ENCODE results near the gene TMEM9B.
"Not testable (repeated sequence)": the region's sequence is repeated elsewhere in the genome, so short reads cannot be mapped to it uniquely, and the experiment has no call there.

TMEM9B gene

GRCh38 chr11:8971924-8972316, 7.7 kb upstream of the TMEM9B start:
- no peak for FAIRE-seq

DNA sequence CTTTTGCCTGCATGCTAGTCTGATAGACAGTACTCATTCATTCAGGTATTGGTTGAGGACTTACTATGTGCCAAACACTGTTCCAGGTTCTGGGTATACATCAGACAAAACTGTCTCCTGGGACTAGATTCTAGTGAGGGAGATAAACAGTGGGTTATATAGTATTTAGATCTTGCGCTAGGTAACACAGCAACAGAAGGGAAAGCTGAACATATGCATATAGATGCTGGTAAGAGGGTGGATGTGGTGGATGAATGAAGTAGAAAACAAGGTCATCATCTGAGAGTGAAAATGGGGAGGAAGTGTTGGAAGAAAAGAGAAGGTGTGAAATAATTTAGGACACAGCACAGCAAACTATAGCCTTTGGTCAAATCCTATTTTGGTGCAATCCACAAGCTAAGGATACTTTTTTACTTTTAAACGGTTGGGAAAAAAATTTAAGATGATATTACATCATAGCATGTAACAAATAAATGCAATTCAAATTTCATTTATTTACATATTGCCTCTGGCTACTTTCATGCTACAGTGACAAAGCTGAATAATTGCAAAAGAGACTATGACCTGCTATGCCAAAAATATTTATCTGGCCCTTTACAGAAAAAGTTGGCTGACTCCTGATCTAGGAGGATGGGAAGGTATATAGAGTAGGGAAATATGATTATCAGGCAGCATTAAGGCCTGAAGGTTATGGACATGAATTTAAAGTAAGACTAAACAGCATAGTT, 7.1 kb upstream of the TMEM9B start:
- no peak for FAIRE-seq

DNA sequence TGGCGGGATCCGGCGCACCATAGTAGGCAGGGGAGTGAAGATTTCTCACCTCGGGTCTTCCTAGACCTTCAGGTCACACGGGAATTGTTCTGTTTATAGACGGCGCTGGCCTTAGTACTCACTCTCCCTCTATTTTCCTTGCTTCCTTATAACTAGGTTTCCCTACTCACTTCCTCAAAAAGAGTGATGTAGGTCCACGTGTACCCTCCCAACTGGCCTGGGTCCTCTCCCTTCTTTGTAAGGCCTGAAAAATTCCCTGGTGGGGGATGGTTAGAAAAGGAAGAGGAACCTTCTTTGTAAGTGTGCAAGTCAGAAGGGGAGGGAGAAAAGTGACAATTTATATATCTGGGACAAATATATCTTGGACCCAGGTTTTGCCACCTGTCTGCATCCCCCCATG, 2.9 kb upstream of the TMEM9B start:
- FAIRE-seq, result no peak

DNA sequence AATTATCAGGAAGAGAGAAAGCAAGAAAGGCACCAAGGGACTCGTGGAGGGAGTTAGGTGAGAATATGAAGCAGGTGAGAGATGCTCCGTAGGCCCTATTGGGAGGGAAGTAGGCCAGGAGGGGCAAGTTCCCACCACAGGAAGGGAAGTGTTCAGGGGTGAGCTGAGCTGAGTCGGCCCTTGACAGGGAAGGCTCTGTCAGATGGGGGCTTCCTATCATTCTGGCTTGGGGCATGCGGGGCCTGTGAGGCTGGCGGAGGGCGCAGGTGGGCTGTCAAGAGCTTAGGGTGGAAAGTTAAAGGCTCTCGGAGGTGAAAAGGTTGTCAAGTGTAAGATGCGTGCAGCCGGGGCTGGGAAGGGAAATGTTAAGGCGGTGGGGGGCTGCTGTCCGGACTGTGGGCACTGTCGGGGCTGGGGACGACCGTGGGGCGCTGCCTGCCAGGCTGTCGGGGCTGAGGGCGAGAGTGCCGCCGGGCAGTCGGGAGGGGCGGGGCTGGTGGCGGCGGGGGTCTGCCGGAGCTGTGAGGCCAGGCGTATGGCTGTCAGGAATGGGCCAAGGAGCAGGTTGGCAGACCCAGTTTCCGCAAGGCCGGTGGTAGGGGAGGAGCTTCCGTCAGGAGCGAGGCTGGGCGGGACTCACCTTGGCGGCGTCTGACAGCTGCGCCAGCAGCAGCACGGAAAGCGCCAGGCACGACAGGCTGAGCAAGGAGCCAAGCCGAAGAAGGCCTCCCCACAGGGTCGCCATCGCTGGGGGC, 496 bp downstream of the TMEM9B start:
- FAIRE-seq, result no peak

- FAIRE-seq, result no peak
Measured at GRCh38 chr11:8962841-8963240, 1.4 kb downstream of the TMEM9B start.

DNA sequence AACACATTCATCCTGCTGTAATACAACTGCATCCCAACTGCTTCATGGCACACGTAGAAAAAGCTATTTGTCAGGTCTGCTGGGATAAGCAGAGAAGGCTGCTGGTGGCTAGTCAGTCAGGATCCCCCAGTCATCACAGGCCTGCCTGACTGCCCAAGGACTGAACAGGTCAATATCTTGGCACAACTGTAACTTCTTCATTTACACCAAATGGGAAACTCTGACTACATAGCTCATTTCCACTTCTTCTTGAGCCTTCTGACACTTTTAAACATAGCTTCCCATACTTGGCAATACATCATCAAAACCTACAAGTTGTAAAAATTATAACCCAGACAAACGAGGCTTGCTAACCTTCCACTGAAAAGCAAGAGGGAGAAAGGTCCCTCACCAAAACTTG, 2.8 kb downstream of the TMEM9B start:
- FAIRE-seq, result no peak

- peak; percentile 96 for FAIRE-seq
Measured at GRCh38 chr11:8959546-8960166, 4.6 kb downstream of the TMEM9B start.

GRCh38 chr11:8956860-8957259, 7.4 kb downstream of the TMEM9B start:
- FAIRE-seq, result no peak

DNA sequence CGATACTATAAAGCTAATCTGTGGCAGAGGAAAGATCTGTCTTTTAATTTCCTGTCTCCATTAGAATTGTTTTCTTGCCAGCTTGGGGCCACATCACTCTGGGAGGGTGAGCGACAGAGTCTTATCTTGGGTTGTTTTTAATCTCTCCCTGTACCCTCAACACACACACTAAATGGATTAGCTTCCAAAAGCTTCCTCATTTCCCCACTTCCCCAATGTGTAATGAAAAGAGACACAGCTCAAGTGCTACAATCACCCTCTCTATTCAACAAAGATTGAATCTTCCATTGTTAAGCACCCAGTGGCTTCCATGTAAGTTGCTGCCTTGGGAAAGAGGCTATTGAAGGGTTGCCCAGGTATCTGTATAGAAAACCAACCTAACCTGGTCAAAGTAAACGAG, 15.4 kb downstream of the TMEM9B start:
- no peak for FAIRE-seq

DNA sequence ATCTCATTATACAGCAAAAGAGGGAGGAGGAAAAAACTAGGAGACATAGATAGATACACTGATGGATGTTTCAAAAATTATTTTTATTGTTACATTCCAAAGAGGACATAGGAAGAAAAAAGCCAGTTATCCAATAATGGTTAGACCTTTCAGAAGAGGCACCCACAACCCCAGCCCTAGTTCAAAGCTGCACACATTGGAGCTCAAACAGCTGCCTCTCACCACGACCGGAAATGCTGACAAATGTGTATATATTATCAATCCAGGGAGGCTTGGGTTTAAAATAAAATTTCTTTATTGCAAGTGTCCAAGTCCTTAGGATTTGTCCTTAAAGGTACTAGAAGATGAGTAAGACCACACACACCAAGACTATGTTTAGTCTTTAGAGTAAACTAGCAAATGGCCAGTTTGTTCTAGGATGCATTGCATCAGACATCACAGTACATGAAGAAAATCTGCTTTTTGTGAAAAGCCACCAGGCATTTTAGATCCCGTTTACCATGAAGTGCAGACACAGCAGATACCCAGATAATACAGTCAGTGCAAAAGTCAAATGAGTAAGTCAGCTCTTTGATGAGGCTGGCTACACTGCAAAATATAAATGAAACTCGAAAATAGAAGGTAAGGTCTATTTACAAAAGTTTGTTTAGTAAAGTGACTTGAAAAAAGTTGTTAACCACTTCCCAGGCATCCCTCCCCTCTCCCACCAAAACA, 16.9 kb downstream of the TMEM9B start:
- FAIRE-seq, result no peak

GRCh38 chr11:8942518-8943066, 21.6 kb downstream of the TMEM9B start, which contains the start of gene ASCL3:
ASCL3 (minus strand) TSS chr11:8943016; CDS start chr11:8938161, 4,855 bp downstream.
- no peak for FAIRE-seq

DNA sequence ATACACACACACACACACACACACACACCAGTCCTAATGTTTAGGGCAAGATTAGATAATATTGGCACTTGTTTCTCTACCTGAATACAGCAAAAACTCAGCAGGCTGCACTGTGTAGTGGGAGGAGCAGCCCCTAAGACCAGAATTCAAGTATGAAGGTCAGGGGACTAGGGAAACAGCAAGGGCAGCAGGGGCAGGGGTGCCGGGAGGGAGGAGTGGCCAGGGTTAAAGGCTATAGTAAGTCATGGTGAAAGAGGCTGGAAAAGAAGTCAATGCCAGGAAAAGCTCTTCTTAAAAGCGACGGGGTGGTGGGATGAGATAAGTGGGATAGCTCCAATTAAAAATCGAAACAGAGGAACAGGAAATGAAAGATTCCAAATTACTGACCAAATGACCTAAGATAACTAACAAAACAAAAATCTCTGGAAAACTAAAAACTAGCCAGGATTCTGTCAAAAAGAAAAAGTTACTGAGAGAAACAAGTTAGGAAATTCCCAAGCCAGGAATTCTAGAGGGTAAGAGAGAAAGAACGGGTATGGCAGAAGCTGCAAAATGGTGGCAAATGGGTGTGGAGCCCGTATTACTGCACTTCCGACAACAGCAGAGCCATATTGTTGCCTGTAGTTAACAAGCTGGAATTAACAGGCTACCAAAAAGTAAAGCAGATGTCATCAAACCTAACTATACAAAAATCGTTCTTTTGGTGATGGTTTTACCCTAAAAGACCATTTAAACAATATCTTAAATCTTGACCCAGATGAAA, 22.7 kb downstream of the TMEM9B start:
- no peak for FAIRE-seq

DNA sequence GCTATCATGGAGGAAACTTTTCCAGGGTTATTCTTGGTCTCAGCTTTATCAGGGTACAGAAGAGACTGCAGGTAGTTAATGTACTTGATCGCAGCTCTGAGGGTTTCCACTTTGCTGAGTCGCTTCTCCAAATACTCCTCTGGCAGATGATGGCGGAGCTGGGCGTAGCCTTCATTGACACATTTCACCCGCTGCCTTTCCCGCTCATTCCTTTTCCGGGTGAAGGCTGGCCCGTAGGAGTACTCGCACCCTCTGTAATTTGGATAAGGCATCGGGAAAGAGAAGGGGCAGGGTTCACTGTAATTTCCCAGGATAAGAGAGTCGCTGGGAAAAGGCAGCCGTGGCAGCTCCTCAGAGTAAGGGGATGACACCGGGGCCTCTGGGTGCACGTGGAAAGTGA, 26.6 kb downstream of the TMEM9B start:
- FAIRE-seq, result no peak

DNA sequence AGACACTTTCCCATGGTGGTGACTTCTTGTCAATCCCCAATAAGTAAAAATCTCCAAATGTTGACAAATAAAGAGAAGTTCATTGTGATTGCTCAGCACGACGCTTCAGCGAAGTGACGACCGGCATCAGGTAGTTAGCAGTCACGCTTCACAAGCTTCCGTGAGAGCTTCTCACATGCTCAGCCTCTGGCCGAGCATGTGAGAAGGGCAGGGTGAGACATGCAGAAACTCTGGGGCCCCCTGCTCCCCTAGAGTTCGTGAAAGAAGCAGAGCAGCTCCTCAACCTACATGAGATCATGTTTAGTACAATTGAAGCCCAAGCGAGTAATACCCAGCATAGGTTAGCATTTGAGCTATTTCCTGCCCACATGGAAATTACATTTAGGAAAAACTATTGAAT, 27.1 kb downstream of the TMEM9B start:
- FAIRE-seq, result no peak

DNA sequence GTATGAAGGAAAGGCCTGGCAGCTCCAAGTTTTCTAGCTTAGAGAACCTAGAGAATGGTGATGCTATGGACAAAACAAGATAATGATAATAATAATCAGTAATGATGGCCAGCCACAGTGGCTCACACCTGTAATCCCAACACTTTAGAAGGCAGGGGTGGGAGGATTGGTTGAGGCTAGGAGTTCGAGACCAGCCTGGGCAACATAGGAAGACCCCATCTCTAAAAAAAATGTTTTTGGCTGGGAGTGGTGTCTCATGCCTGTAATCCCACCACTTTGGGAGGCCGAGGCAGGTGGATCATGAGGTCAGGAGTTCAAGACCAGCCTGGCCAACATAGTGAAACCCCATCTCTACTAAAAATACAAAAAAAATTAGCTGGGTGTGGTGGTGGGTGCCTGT, 28.5 kb downstream of the TMEM9B start:
- not testable (repeated sequence) for FAIRE-seq

GRCh38 chr11:8934742-8935488, 29.3 kb downstream of the TMEM9B start:
- FAIRE-seq, result no peak

DNA sequence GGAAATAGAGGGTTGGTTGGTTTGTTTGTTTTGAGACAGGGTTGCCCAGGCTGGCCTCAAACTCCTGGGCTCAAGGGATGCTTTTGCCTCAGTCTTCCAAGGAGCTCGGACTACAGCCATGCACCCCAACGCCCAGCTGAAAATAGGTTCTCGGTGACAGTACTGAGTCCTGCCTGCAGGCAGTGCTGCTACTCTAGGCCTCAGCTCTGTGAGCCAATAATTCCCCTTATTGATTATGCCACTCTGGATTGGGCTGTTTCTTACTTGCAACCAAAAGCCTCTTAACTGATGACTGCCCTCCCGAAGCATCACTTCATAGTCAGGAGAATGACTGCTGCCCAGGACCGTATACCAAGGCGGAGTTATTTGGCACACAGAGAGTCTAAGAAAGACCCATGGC, 30.3 kb downstream of the TMEM9B start:
- no peak for FAIRE-seq

DNA sequence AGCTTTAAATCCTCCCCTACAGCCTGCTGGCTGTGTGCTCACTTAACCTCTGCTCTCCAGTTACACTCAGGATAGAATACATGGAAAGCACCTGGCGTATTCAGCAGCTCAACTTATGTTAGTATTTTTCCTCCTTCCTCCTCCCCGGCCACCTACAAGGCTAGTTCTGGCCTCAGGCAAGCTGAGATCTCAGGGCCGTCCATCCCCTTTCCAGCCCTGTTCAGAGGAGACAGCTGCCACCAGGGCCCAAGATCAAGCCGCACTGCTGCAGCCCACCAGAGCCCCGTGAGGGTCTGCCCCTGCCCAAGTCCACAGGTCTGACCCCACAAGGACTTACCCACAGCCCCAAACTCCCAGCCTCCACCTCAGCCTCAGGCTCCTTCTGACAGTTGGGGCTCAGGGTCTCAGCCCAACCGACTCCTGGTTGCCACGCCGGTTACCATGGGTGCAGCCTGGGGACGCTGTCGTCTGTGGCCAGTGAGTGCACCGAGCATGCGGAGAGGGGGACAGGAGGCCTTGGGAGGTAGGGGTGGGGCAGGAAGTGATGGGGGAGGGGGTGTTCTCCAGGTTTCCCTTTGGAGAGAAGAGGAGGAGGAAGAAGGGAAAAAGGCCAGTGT, 31.6 kb downstream of the TMEM9B start, which contains the start of gene C11orf16:
Gene C11orf16, minus strand, starts transcription at position 384 of the 617 bp plus-strand sequence. CDS start 639 bp downstream, outside the sequence.
- no peak for FAIRE-seq

- no peak for FAIRE-seq
Measured at GRCh38 chr11:8930456-8931175, 33.6 kb downstream of the TMEM9B start.

DNA sequence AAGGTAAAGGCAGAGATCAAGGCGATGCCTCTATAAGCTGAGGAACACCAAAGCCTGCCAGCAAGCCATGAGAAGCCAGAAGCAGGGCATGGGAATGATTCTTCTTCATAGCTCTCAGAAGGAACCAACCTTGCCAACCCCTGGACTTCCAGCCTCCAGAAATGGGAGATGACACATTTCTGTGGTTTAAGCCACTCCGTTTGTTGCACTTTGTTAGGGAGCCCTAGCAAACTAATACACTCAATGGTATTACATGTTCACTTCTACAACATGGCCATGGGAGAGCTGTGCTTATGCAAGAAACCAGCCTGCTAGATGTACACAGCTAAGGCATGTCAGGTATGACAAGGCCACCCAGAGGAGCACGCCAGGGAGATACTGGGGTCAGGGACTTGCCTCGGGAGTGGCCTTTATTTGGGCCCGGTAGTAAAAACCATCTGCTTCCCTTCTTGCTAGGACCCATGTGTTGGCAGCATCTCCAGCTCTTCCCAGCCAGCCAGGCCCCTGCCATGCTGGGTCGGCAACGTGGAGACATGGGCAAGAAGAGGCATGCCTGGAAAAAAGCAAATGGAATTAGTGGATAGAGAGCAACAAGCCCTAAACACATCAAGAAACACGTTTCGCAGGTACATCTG, 35.1 kb downstream of the TMEM9B start:
- FAIRE-seq, result no peak

Measured in G401.6 (cell line).